CD8-positive, alpha-beta memory T cell (primary cell): ENCODE results near the gene GPR61. TPM values are rescaled to one million over a fixed set of nuclear protein-coding genes. Genes with fewer than 3 reads are reported as not detected.
A peak's percentile ranks its signal among the peaks of the same experiment; 100 is the strongest.

Source experiments
- CTCF ChIA-PET: fragments of 350-600 bp; sonication (Branson Sonifier 250); formaldehyde crosslinking; loops from one replicate; lab custom pipeline; 2021; ENCODE audit warnings: antibody characterized with exemption; lab: Charles Lee
- POLR2A ChIA-PET: fragments of 350-600 bp; sonication (Branson Sonifier 250); formaldehyde crosslinking; loops from one replicate; lab custom pipeline; 2021; ENCODE audit warnings: antibody characterized with exemption; lab: Charles Lee
- DNase-seq, 5 donors: peaks; one replicate each; pipeline versions ENCODE4 v3.0.0 to v3.0.0-alpha.2; 2020 to 2022; ENCODE audit warnings: mixed read lengths in 1 of 5
- H3K27ac ChIP-seq: one replicate; pipeline ENCODE4 v1.7.0; 2013; ENCODE audit warnings: low read depth, mild to moderate bottlenecking, low read length, moderate library complexity
- H3K27me3 ChIP-seq: 2 replicates; pipeline ENCODE4 v1.7.0; 2013; ENCODE audit warnings: low read length, mild to moderate bottlenecking; ENCODE audit not compliant: insufficient read depth, poor library complexity, severe bottlenecking
- H3K36me3 ChIP-seq: 2 replicates; pipeline ENCODE4 v1.7.0; 2013; ENCODE audit warnings: mild to moderate bottlenecking, low read length, moderate library complexity; ENCODE audit not compliant: insufficient read depth
- H3K4me1 ChIP-seq: 2 replicates; pipeline ENCODE4 v1.7.0; 2013; ENCODE audit warnings: mild to moderate bottlenecking, low read length, moderate library complexity; ENCODE audit not compliant: insufficient read depth
- H3K4me3 ChIP-seq: 2 replicates; pipeline ENCODE4 v1.7.0; 2013; ENCODE audit warnings: mild to moderate bottlenecking, low read length
- H3K9me3 ChIP-seq: 2 replicates; pipeline ENCODE4 v1.7.0; 2013; ENCODE audit warnings: mild to moderate bottlenecking, low read length
- H3K27ac Mint-ChIP-seq, 8 donors: one replicate each; pipeline ENCODE4 v1.8.0; 2020 to 2021; ENCODE audit warnings: mixed read lengths in 8 of 8, mild to moderate bottlenecking in 6 of 8, inconsistent platforms in 3 of 8, moderate library complexity in 3 of 8
- H3K27me3 Mint-ChIP-seq, 2 donors: one replicate each; pipeline ENCODE4 v1.8.0; 2020 to 2021; ENCODE audit warnings: mixed read lengths in 2 of 2, mild to moderate bottlenecking in 1 of 2, moderate library complexity in 1 of 2
- H3K36me3 Mint-ChIP-seq, 3 donors: one replicate each; pipeline ENCODE4 v1.8.0; 2020 to 2021; ENCODE audit warnings: mixed read lengths in 3 of 3, inconsistent platforms in 1 of 3, mild to moderate bottlenecking in 1 of 3
- H3K4me1 Mint-ChIP-seq, 3 donors: one replicate each; pipeline ENCODE4 v1.8.0; 2020 to 2021; ENCODE audit warnings: mixed read lengths in 3 of 3, inconsistent platforms in 1 of 3, mild to moderate bottlenecking in 1 of 3
- H3K4me3 Mint-ChIP-seq, 7 donors: one replicate each; pipeline ENCODE4 v1.8.0; 2020 to 2021; ENCODE audit warnings: mixed read lengths in 7 of 7, mild to moderate bottlenecking in 6 of 7, moderate library complexity in 4 of 7, inconsistent platforms in 2 of 7
- H3K9me3 Mint-ChIP-seq, 5 donors: one replicate each; pipeline ENCODE4 v1.8.0; 2020 to 2022; ENCODE audit warnings: mixed read lengths in 5 of 5, mild to moderate bottlenecking in 3 of 5, moderate library complexity in 2 of 5, inconsistent platforms in 1 of 5
- polyA plus RNA-seq: library from polyadenylated mRNA; unstranded; fragments of 300-500 nt; fragmentation: Illumina TruSeq; gene quantifications from one replicate; pipeline ENCODE4 v1.2.3, GENCODE V29; 2021
- total RNA-seq, 2 experiments: library from RNA; stranded (reverse); gene quantifications; one replicate each; pipeline ENCODE4 v1.2.3, GENCODE V29; 2021

The GPR61 gene
- total and polyA plus RNA-seq, 3 experiments from 2014 or later, result 0.39 TPM; not detected in 2

DNA sequence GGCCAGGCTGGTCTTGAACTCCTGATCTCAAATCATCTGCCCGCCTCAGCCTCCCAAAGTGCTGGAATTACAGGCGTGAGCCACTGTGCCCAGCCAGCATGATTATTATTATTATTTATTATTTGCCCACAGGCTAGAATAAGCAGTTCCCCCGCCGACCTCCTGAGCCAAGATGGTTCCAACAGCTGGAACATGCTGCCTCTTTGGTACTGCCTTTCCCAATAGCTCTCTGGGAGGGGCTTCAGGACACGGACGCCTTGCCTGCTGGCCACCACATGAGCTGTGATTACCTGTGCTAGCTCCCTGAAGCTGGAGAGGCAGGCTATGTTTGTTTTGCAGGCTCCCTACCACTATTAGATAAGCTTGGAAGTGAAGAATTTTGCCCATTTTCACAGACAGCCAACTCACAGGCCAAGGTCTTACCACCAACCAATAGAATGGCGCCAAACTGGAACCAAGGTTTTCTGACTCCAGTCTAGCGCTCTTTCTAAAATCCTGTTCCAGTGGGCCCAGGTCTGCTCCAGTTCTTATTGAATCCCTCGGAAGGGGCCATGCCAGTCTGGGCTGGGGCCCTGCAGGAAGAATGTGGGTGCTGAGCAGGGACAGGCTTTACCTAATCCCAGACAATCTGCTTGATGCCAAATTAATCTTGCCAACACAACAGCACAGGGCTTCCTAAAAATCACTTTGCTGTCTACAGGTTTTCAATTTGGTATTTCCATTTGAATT lies 2.1 kb upstream of the GPR61 start:
- H3K36me3 Mint-ChIP-seq, result no peaks in the 10 kb centered on the region
- DNase-seq, result no peak
- H3K9me3 Mint-ChIP-seq, result no peaks in the 10 kb centered on the region
- peak overlapping the region in 1 of 8 donors; percentile 14 for H3K27ac Mint-ChIP-seq
- H3K9me3 ChIP-seq, result no peaks in the 10 kb centered on the region
- no peak overlapping the region for H3K4me3 Mint-ChIP-seq
- peaks cover 3% of the 10 kb centered on the region for H3K4me1 ChIP-seq
- H3K36me3 ChIP-seq, result no peaks in the 10 kb centered on the region
- peaks cover 0 to 2% of the 10 kb centered on the region in 2 donors for H3K27me3 Mint-ChIP-seq
- peaks cover 3 to 4% (median 3%) of the 10 kb centered on the region in 3 donors for H3K4me1 Mint-ChIP-seq
- no peaks in the 10 kb centered on the region for H3K27me3 ChIP-seq
- ChIA-PET CTCF (interaction anchor here (1.4 to 26.1 kb wide), 3 partner anchors 40 to 261 kb away, joined by 3 to 1339 read pairs (median 4); partner anchors contain the start of genes AMIGO1, ATXN7L2 and CYB561D1), POLR2A (no interaction called here)
- no peak overlapping the region for H3K4me3 ChIP-seq
- no peak overlapping the region for H3K27ac ChIP-seq

DNA sequence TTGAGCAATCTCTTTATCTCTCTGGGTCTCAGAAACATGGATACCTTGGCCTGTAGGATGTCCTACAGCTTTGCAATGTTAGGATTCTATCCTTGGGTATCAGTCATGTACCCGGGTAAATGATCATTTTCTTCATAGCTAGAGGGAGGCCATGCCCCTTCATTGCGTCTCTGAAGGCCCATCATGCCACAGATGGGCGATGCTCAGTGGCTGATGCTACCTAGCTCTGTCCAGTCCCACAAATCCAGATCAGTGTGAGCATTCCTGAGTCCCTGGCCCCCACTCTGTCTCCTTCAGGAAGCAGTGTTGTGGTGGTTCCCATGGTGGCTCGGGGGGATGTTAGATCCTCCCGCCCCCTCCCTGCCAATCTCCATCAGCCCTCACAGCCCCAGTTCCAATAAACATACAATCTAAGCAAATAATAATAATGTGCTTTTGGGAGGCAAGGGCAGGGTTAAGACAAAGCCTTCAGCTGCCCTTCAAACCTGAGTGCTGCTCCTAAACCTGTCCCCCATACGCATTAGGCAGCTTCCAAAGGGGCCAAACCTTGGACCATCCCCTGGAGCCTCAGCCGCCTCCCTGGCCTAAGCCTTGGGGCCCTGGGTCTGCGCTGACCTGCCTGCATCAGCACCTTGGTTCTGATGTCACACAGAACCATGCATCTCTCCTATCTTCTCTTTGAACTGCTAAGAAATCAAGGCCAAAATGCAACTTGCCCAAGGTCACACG lies 681 bp upstream of the GPR61 start:
- Mint-ChIP-seq H3K27me3 (peaks cover 0 to 2% of the 10 kb centered on the region in 2 donors), H3K4me3 (no peak overlapping the region)
- POLR2A ChIA-PET, result no interaction called here

DNA sequence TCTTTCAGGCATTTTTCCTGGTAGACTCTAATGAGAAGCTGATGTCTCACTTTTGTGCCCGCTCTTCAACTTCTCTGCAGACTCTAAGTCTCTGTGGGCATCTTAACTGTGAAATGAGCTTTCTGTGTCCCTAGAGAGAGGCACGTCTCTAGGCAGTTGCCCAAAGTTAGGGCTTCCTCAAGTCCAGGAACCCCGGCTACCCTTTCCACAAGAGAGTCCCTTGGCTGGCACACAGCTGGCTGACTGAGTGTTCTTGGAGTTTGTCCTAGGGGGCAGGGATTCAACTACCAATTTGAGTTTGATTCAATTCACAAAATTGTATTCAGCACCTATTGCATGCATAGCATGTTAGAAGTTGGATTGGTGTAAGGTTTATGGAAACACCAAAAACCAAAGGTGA lies 1.4 kb downstream of the GPR61 start:
- Histone ChIP-seq H3K4me1 (no peaks in the 10 kb centered on the region), H3K9me3 (no peaks in the 10 kb centered on the region), H3K4me3 (no peak overlapping the region), H3K27ac (no peak overlapping the region), H3K36me3 (no peaks in the 10 kb centered on the region), H3K27me3 (no peaks in the 10 kb centered on the region)
- no peak for DNase-seq
- ChIA-PET POLR2A (no interaction called here), CTCF (interaction anchor here (0.8 to 26.1 kb wide), 5 partner anchors 8 to 444 kb away, joined by 4 to 1339 read pairs (median 7); partner anchors contain the start of genes AHCYL1, AMIGO1, ATXN7L2 and CYB561D1)
- Mint-ChIP-seq H3K4me3 (no peak overlapping the region), H3K27me3 (peaks cover 0 to 2% of the 10 kb centered on the region in 2 donors), H3K36me3 (no peaks in the 10 kb centered on the region), H3K9me3 (no peaks in the 10 kb centered on the region), H3K27ac (peak overlapping the region in 1 of 8 donors; percentile 10), H3K4me1 (peaks cover 0 to 4% (median 3%) of the 10 kb centered on the region in 3 donors)

More for the DNA sequence above, 681 bp upstream of the GPR61 start:
- DNase-seq, result no peak
- H3K4me3 ChIP-seq, result no peak overlapping the region
- H3K9me3 Mint-ChIP-seq, result no peaks in the 10 kb centered on the region
- no peaks in the 10 kb centered on the region for H3K36me3 ChIP-seq
- no peaks in the 10 kb centered on the region for H3K4me1 Mint-ChIP-seq
- H3K27me3 ChIP-seq, result no peaks in the 10 kb centered on the region
- no peaks in the 10 kb centered on the region for H3K4me1 ChIP-seq
- H3K36me3 Mint-ChIP-seq, result no peaks in the 10 kb centered on the region
- H3K27ac ChIP-seq, result no peak overlapping the region
- CTCF ChIA-PET, result interaction anchor here (1.1 to 26.1 kb wide), 2 partner anchors 41 to 92 kb away, joined by 3 to 1339 read pairs; partner anchors contain the start of genes AMIGO1, ATXN7L2 and CYB561D1
- no peaks in the 10 kb centered on the region for H3K9me3 ChIP-seq
- H3K27ac Mint-ChIP-seq, result no peak overlapping the region

DNA sequence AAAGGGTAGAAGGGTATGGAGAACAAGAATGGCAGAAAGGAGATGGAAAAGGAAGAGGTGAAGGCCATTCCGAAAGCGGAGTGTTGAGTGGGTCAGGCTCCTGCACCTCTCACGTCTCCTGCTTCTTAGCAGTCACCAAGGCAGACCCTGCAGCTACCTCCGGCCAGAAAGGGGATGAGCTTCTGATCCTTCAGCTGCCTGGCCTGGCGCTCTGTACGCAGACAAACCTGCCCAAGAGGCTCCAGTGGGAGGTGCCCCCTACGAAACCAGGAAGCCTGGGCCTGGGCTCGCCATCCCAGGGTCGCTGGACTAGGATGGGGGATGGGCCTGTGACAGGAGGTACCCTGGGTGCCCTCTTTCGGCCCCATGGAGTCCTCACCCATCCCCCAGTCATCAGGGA lies 3.0 kb downstream of the GPR61 start:
- H3K4me1 Mint-ChIP-seq, result peaks cover 16 to 20% (median 19%) of the 10 kb centered on the region in 3 donors
- DNase-seq, result no peak

DNA sequence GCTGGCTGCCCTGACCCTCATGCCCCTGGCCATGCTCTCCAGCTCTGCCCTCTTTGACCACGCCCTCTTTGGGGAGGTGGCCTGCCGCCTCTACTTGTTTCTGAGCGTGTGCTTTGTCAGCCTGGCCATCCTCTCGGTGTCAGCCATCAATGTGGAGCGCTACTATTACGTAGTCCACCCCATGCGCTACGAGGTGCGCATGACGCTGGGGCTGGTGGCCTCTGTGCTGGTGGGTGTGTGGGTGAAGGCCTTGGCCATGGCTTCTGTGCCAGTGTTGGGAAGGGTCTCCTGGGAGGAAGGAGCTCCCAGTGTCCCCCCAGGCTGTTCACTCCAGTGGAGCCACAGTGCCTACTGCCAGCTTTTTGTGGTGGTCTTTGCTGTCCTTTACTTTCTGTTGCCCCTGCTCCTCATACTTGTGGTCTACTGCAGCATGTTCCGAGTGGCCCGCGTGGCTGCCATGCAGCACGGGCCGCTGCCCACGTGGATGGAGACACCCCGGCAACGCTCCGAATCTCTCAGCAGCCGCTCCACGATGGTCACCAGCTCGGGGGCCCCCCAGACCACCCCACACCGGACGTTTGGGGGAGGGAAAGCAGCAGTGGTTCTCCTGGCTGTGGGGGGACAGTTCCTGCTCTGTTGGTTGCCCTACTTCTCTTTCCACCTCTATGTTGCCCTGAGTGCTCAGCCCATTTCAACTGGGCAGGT lies 3.8 kb downstream of the GPR61 start:
- DNase-seq, result no peak
- Histone ChIP-seq H3K27ac (no peak overlapping the region), H3K4me1 (peaks cover 14% of the 10 kb centered on the region), H3K9me3 (no peaks in the 10 kb centered on the region), H3K4me3 (no peak overlapping the region), H3K36me3 (no peaks in the 10 kb centered on the region), H3K27me3 (no peaks in the 10 kb centered on the region)
- no peaks in the 10 kb centered on the region for H3K9me3 Mint-ChIP-seq
- H3K4me3 Mint-ChIP-seq, result no peak overlapping the region
- H3K27me3 Mint-ChIP-seq, result no peaks in the 10 kb centered on the region
- peaks cover 0 to 9% (median 0%) of the 10 kb centered on the region in 3 donors for H3K36me3 Mint-ChIP-seq
- POLR2A ChIA-PET, result no interaction called here
- CTCF ChIA-PET, result interaction anchor here (1.2 to 26.1 kb wide), 6 partner anchors 11 to 441 kb away, joined by 3 to 1339 read pairs (median 49); partner anchors contain the start of genes AHCYL1, AMIGO1, ATXN7L2 and CYB561D1
- H3K4me1 Mint-ChIP-seq, result peaks cover 20 to 23% (median 22%) of the 10 kb centered on the region in 3 donors
- H3K27ac Mint-ChIP-seq, result peak overlapping the region in 1 of 8 donors; percentile 73

More for the DNA sequence above, 3.0 kb downstream of the GPR61 start:
- no peak overlapping the region for H3K27ac Mint-ChIP-seq
- Histone ChIP-seq H3K4me1 (peaks cover 14% of the 10 kb centered on the region), H3K27me3 (no peaks in the 10 kb centered on the region), H3K27ac (no peak overlapping the region), H3K4me3 (no peak overlapping the region), H3K36me3 (no peaks in the 10 kb centered on the region), H3K9me3 (no peaks in the 10 kb centered on the region)
- ChIA-PET CTCF (interaction anchor here (0.9 to 26.1 kb wide), 6 partner anchors 10 to 442 kb away, joined by 3 to 1339 read pairs (median 4); partner anchors contain the start of genes AHCYL1, AMIGO1, ATXN7L2 and CYB561D1), POLR2A (no interaction called here)
- H3K9me3 Mint-ChIP-seq, result no peaks in the 10 kb centered on the region
- no peak overlapping the region for H3K4me3 Mint-ChIP-seq
- H3K36me3 Mint-ChIP-seq, result peaks cover 0 to 1% (median 0%) of the 10 kb centered on the region in 3 donors
- no peaks in the 10 kb centered on the region for H3K27me3 Mint-ChIP-seq

DNA sequence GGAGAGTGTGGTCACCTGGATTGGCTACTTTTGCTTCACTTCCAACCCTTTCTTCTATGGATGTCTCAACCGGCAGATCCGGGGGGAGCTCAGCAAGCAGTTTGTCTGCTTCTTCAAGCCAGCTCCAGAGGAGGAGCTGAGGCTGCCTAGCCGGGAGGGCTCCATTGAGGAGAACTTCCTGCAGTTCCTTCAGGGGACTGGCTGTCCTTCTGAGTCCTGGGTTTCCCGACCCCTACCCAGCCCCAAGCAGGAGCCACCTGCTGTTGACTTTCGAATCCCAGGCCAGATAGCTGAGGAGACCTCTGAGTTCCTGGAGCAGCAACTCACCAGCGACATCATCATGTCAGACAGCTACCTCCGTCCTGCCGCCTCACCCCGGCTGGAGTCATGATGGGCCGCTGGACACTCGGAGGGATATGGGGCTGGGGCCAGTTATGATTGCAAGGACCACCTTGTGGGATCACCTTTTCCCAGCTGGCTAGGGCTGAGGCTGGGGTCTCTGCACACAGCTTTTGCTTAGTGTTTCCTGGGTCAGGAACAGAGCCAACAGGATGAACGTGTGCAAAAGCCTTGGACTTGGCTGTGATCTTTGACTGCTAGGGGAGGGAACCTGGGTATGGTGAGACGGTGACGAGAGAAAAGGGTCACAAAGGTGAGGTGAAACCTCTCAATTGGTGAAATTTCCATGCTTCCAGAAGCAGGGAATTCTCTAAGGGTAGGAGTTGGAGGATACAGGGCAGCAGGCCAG lies 4.5 kb downstream of the GPR61 start:
- Histone ChIP-seq H3K36me3 (no peaks in the 10 kb centered on the region), H3K27ac (no peak overlapping the region), H3K4me1 (peaks cover 16% of the 10 kb centered on the region), H3K9me3 (no peaks in the 10 kb centered on the region), H3K4me3 (no peak overlapping the region), H3K27me3 (no peaks in the 10 kb centered on the region)
- DNase-seq, result no peak
- H3K36me3 Mint-ChIP-seq, result peaks cover 0 to 15% (median 0%) of the 10 kb centered on the region in 3 donors
- no peaks in the 10 kb centered on the region for H3K27me3 Mint-ChIP-seq
- H3K4me1 Mint-ChIP-seq, result peaks cover 26 to 30% (median 27%) of the 10 kb centered on the region in 3 donors
- no peaks in the 10 kb centered on the region for H3K9me3 Mint-ChIP-seq
- ChIA-PET POLR2A (interaction anchor here (0.5 kb wide), 1 partner anchor 29 kb away, joined by 3 read pairs; no protein-coding TSS in a partner anchor), CTCF (interaction anchor here (1.2 to 26.1 kb wide), 6 partner anchors 12 to 440 kb away, joined by 3 to 1339 read pairs (median 49); partner anchors contain the start of genes AHCYL1, AMIGO1, ATXN7L2 and CYB561D1)
- peak overlapping the region in 2 of 8 donors; percentile 10 to 79 for H3K27ac Mint-ChIP-seq
- H3K4me3 Mint-ChIP-seq, result peak overlapping the region in 1 of 7 donors; percentile 70
